Activated B cell treated with CpG ODN at 0.5 μM for 24 hours (primary cell): ENCODE results near the gene LRRC4C. TPM values are rescaled to one million over a fixed set of nuclear protein-coding genes. Genes with fewer than 3 reads are reported as not detected.
"Not testable (repeated sequence)": the region's sequence is repeated elsewhere in the genome, so short reads cannot be mapped to it uniquely, and the experiment has no call there.

ENCODE experiments used
- ATAC-seq: fragments of 200-7000 bp; cut with Tn5 transposase; one replicate; pipeline ENCODE4 v1.10.0; 2021; ENCODE audit warnings: low read depth, mild to moderate bottlenecking, moderate library complexity
- CTCF ChIA-PET: fragments of 350-600 bp; sonication (Branson Sonifier 250); formaldehyde crosslinking; loops from one replicate; lab custom pipeline; 2021; ENCODE audit warnings: antibody characterized with exemption; lab: Charles Lee
- POLR2A ChIA-PET: fragments of 350-600 bp; sonication (Branson Sonifier 250); formaldehyde crosslinking; loops from one replicate; lab custom pipeline; 2021; ENCODE audit warnings: antibody characterized with exemption; lab: Charles Lee
- DNase-seq: peaks from one replicate; pipeline ENCODE4 v3.0.0; 2022
- H3K27ac Mint-ChIP-seq: one replicate; pipeline ENCODE4 v1.8.0; 2020; ENCODE audit warnings: mixed read lengths
- H3K27me3 Mint-ChIP-seq: one replicate; pipeline ENCODE4 v1.8.0; 2021; ENCODE audit warnings: mixed read lengths
- H3K36me3 Mint-ChIP-seq: one replicate; pipeline ENCODE4 v1.8.0; 2021; ENCODE audit warnings: low read depth, mixed read lengths
- H3K4me1 Mint-ChIP-seq: one replicate; pipeline ENCODE4 v1.8.0; 2021; ENCODE audit warnings: mixed read lengths
- H3K4me3 Mint-ChIP-seq: one replicate; pipeline ENCODE4 v1.8.0; 2020; ENCODE audit warnings: mild to moderate bottlenecking, mixed read lengths
- H3K9me3 Mint-ChIP-seq: one replicate; pipeline ENCODE4 v1.8.0; 2020; ENCODE audit warnings: mixed read lengths
- CTCF ChIP-seq: fragments of 200-600 bp; IDR thresholded peaks from one replicate; pipeline ENCODE4 v1.8.0; 2022; ENCODE audit warnings: antibody characterized with exemption, mild to moderate bottlenecking
- intact Hi-C: fragments of 100-400 bp; cut with micrococcal nuclease; formaldehyde crosslinking; loops from one replicate; pipeline ENCODE4 v1.15.1; 2024
- total RNA-seq: library from RNA; stranded (reverse); gene quantifications from 2 replicates; pipeline ENCODE4 v1.2.3, GENCODE V29; 2022

The LRRC4C gene
- total RNA-seq, 1 donor from 2014 or later: not detected

- ChIA-PET POLR2A (no interaction called here), CTCF (no interaction called here)
- H3K9me3 Mint-ChIP-seq: no peaks in the 10 kb centered on the region
- no peak for TF ChIP-seq CTCF
- ATAC-seq: no peak
- H3K36me3 Mint-ChIP-seq: no peaks in the 10 kb centered on the region
- no peak overlapping the region for H3K27ac Mint-ChIP-seq
- no peaks in the 10 kb centered on the region for H3K4me1 Mint-ChIP-seq
- no peaks in the 10 kb centered on the region for H3K27me3 Mint-ChIP-seq
- H3K4me3 Mint-ChIP-seq: no peak overlapping the region
- no peak for DNase-seq
- intact Hi-C loops: no loop called here
These were observed 419.9 kb downstream of the LRRC4C start for GRCh38 chr11:41039592-41039991.

- intact Hi-C loops: no loop called here
- ATAC-seq: no peak
These were observed 427.8 kb downstream of the LRRC4C start for GRCh38 chr11:41031551-41032060.

GRCh38 chr11:41020259-41020658 is 439.2 kb downstream of the LRRC4C start:
- no peak for ATAC-seq
- H3K4me3 Mint-ChIP-seq: no peak overlapping the region
- no peaks in the 10 kb centered on the region for H3K27me3 Mint-ChIP-seq
- no peak overlapping the region for H3K27ac Mint-ChIP-seq
- intact Hi-C loops: no loop called here
- no peaks in the 10 kb centered on the region for H3K4me1 Mint-ChIP-seq
- TF ChIP-seq CTCF: no peak
- DNase-seq: no peak
- ChIA-PET POLR2A (no interaction called here), CTCF (no interaction called here)
- H3K9me3 Mint-ChIP-seq: peaks cover 7% of the 10 kb centered on the region
- no peaks in the 10 kb centered on the region for H3K36me3 Mint-ChIP-seq

More at GRCh38 chr11:41031551-41032060, 427.8 kb downstream of the LRRC4C start:
- CTCF ChIA-PET: no interaction called here
- H3K27ac Mint-ChIP-seq: no peak overlapping the region
- peaks cover 4% of the 10 kb centered on the region for H3K9me3 Mint-ChIP-seq
- H3K4me3 Mint-ChIP-seq: no peak overlapping the region
- no peak for DNase-seq
- H3K27me3 Mint-ChIP-seq: no peaks in the 10 kb centered on the region
- no peaks in the 10 kb centered on the region for H3K4me1 Mint-ChIP-seq
- H3K36me3 Mint-ChIP-seq: no peaks in the 10 kb centered on the region
- POLR2A ChIA-PET: no interaction called here
- no peak for TF ChIP-seq CTCF

- H3K27me3 Mint-ChIP-seq, POLR2A ChIA-PET, H3K9me3 Mint-ChIP-seq, H3K4me3 Mint-ChIP-seq, DNase-seq, ATAC-seq, H3K27ac Mint-ChIP-seq, H3K36me3 Mint-ChIP-seq, CTCF ChIA-PET, H3K4me1 Mint-ChIP-seq, intact Hi-C loops: not testable (repeated sequence)
These were observed 439.8 kb downstream of the LRRC4C start for GRCh38 chr11:41019666-41020065.

- no peaks in the 10 kb centered on the region for H3K27me3 Mint-ChIP-seq
- no peaks in the 10 kb centered on the region for H3K4me1 Mint-ChIP-seq
- ATAC-seq (no peak), DNase-seq (no peak)
- H3K9me3 Mint-ChIP-seq: peaks cover 7% of the 10 kb centered on the region
- ChIA-PET CTCF (no interaction called here), POLR2A (no interaction called here)
- no peak overlapping the region for H3K27ac Mint-ChIP-seq
- no peak overlapping the region for H3K4me3 Mint-ChIP-seq
- no peaks in the 10 kb centered on the region for H3K36me3 Mint-ChIP-seq
- no peak for TF ChIP-seq CTCF
- intact Hi-C loops: no loop called here
These were observed 441.2 kb downstream of the LRRC4C start for GRCh38 chr11:41018224-41018623.
